Stimulated activated CD8-positive, alpha-beta memory T cell treated with anti-CD3 and anti-CD28 coated beads, Interleukin-4, amount 100 ng/mL, for 4 hours (primary cell): Measurements from ENCODE around the gene TEX19.
"Not testable (repeated sequence)": the region's sequence is repeated elsewhere in the genome, so short reads cannot be mapped to it uniquely, and the experiment has no call there.

ENCODE experiments used
- DNase-seq, 2 donors: peaks; one replicate each; pipeline ENCODE4 v3.0.0-alpha.2; 2020; ENCODE audit warnings: low read depth in 2 of 2, low spot score in 1 of 2

Gene TEX19

DNA sequence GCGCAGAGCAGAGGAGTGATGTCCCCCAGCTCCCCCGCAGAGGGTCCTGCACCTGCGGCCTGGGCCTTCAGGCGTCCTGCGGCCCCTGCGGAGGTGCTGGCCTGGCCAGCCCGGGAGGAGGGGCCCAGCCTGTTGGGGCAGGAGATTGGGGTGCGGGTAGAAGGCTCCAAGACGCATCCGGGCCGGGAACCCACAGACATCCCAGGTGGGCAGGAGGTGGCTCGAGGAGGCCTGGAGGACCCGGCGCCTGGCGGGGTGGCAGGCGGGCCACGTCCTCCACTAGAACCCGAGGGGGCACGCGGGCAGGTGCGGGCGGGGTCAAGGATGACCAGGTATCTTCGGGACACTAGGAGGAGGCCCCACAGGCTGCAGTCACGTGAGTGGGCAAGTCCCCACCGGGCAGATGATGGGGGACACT is 24.8 kb upstream of the TEX19 start:
- DNase-seq = no peak

DNA sequence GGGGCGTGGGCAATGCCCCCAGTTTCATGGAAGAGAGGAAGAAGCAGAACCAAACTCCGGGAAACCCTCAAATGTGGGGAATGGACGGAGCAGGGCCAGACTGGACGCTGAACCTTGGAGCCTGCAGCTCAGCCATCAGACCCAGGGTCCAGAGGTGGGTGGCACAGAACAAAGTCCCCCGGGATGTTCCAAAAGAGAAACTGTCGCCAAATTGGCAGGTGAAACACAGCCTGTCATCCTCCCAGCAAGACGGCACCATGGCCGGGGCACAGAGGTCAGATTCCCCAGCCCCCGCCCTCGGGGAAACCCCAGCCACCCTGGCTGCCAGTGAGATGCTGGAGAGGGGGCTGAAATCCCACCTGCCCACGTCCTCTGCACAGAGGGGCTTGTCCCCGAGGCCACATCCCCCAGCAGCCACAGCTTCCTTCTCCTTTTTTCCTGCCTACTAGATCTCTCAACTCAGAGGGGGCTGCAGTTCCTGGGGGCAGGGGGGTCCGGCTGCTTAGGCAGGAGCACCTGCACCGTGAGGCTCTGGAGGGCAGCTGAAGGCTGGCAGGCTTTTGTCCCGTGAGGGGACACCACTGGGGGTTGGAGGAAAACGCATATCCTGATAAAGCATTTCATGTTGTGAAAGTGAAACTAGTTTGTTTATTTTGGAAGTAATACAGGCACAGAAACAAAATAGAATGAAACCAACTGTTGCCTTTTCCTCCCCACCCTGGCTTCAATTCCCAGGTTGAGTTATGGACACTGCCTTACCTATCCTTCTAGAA is 24.2 kb upstream of the TEX19 start:
- DNase-seq = no peak

- DNase-seq = no peak
Observed at GRCh38 chr17:82338858-82339633, 20.0 kb upstream of the TEX19 start.

GRCh38 chr17:82339634-82340580 is 19.1 kb upstream of the TEX19 start:
- no peak for DNase-seq

GRCh38 chr17:82342361-82343079 is 16.5 kb upstream of the TEX19 start:
- no peak for DNase-seq

GRCh38 chr17:82343560-82343959 is 15.5 kb upstream of the TEX19 start:
- DNase-seq = no peak

DNA sequence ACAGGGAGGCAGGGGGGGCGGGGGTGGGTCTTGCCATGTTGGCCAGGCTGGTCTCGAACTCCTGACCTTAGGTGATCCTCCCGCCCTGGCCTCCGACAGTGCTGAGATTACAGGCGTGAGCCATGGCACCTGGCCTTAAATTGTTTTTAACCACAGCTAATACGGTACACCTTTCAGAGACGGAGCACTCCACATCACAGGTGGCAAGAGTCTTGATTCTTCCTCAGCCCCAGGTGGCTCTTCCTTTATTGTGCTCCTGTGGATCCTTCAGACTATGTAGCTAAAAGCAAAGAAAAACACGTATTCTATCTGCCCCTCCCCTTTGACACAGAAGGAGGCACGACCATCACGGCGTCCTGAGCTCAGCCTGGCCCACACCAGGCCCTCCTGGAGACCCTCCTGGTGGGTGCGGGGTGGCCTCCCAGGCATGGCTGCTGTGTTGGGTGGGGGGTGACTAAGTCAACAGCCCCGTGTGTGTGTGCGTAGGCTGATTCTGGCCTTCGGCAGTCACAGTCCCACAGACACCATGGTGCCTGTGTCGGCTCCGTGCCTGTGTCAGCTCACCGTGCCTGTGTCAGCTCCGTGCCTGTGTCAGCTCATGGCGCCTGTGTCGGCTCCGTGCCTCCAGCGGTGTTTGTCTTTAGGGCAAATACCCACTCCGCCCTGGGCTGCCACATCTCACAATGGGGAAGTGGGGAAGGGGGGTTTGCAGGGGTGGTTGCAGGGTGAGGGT is 14.7 kb upstream of the TEX19 start:
- no peak for DNase-seq

- DNase-seq = no peak
Observed at GRCh38 chr17:82345151-82345976, 13.7 kb upstream of the TEX19 start.

DNA sequence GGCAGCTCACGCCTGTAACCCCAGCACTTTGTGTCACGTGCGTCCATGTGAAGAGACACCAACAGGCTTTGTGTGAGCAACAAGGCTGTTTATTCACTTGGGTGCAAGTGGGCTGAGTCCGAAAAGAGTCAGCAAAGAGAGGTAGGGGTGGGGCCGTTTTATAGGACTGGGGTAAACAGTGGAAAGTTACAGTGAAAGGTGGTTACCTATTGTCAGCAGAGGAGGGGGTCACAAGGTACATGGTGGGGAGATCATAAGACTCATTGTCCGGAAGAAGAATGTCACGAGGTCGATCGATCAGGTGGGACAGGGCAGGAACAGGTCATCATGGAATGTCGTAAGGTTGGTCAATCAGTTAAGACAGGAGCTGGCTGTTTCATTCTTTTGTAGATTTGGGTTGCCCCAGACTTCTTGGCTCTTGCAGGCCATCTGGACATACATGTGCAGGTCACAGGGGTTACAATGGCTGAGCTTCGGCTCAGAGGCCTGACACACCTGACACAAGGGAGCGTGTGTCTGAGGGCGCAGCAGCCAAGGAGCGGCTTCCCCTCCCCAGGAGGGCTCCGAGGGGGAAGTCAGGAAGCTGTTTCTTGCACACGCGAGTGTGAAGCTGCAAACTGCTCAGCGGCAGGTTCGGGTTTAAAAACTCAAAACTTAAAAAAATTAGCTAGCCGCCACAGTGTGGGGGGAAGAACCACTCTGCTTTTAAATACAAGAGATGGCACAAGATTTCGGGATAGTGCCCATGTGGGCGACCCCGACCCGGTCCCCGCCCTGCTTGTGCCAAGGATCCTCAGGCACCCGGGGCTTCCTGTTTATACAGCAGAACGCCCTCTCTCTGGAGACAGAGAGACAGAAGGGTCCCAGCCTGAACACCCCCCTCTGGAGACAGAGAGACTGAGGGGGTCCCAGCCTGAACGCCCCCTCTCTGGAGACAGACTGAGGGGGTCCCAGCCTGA is 12.4 kb upstream of the TEX19 start:
- DNase-seq = no peak

GRCh38 chr17:82347994-82348393 is 11.1 kb upstream of the TEX19 start:
- not testable (repeated sequence) for DNase-seq

GRCh38 chr17:82348434-82348833 is 10.6 kb upstream of the TEX19 start:
- no peak for DNase-seq

- no peak for DNase-seq
Observed at GRCh38 chr17:82348866-82349265, 10.2 kb upstream of the TEX19 start.

DNA sequence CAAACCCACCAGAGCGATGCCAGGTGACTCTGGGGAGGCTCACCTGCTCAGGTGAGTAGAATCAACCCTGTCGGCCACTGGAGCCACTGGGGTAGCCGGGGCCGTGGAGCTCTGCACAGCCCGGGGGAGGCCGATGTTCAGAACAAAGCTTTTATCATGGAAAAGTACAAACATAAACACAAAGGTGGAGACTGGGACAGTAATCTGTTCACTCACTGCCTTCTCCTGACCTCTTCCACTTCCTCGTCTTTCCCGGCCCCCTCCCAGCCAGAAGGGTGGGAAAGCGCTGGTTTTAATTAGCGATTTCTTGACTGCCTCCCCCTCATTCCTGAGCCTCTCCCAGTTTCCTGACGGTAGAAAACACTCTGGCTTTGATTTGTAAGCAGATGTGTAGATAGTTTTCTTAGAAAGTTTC is 9.8 kb upstream of the TEX19 start:
- DNase-seq = no peak

- no peak for DNase-seq
Observed at GRCh38 chr17:82350182-82351030, 8.6 kb upstream of the TEX19 start.

DNA sequence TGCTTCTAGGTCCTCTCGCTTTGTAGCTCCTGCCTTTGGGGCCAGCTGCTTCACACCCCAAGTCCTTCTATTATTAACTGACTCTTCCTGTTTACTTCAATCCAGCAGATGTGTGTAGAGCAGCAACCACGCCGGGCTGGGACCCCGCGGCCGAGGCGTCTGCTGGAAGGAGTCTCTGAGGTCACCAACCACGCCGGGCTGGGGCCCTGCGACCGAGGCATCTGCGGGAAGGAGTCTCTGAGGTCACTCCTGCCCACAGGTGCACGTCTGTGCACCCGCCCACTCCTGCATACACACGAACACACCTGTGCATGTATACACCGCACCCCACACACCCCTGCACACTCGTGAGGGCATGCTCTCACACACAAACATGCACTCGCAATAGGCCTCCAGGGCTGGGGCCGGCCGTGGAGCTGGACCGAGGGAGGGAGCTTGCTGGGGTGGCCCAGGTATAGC is 7.8 kb upstream of the TEX19 start:
- DNase-seq = no peak

GRCh38 chr17:82351713-82352488 is 7.1 kb upstream of the TEX19 start:
- peak; percentile 50 to 81 for DNase-seq
